Measurements from ENCODE around the gene ANTXR1. TPM values are rescaled to one million over a fixed set of nuclear protein-coding genes. Genes with fewer than 3 reads are reported as not detected.

Gene ANTXR1
- total and polyA plus RNA-seq, 9 of the 15 experiments (the other 6 are each of a cell fraction or from before 2014, with no cell fraction given), result 0.07 to 1.00 (median 0.54) TPM

- intact Hi-C loops (cut with micrococcal nuclease) (no loop called here), in situ Hi-C loops (cut with MboI) (no loop called here)
- BruUV-seq (replicated peaks), result no TSS peak
- Histone ChIP-seq H3K4me2 (ENCODE audit: insufficient read depth, low read length) (no peak overlapping the region), H3K27ac (ENCODE audit: extremely low read depth, low read depth, low read length) (no peak overlapping the region), H4K20me1 (replicated peaks; ENCODE audit: control insufficient read depth, insufficient read depth, low read length) (no peaks in the 10 kb centered on the region), H3K9me3 (replicated peaks; ENCODE audit: control insufficient read depth, insufficient read depth, low read depth, low read length) (no peaks in the 10 kb centered on the region), H3K4me3 (no peak overlapping the region), H3K9me1 (ENCODE audit: control insufficient read depth, insufficient read depth, low read length) (no peaks in the 10 kb centered on the region), H3K4me1 (replicated peaks in 1 of 2; ENCODE audit: control insufficient read depth in 2 of 2, insufficient read depth in 2 of 2, low read length in 2 of 2) (peaks cover 0 to 16% of the 10 kb centered on the region in 2 experiments; a peak in 2 of 5 replicates), H3K79me2 (ENCODE audit: control insufficient read depth, insufficient read depth, low read length) (no peaks in the 10 kb centered on the region), H2AFZ (ENCODE audit: low read depth, low read length) (no peak overlapping the region), H3K9ac (ENCODE audit: insufficient read depth in 1 of 2, low read depth in 2 of 2, low read length in 2 of 2) (no peak overlapping the region), H3K36me3 (ENCODE audit: control insufficient read depth, insufficient read depth, low read length) (no peaks in the 10 kb centered on the region), H3K27me3 (ENCODE audit: control insufficient read depth in 2 of 2, insufficient read depth in 2 of 2, low read length in 2 of 2) (peaks cover 10 to 24% of the 10 kb centered on the region in 2 experiments)
- DNase-seq (ENCODE audit: extremely low read depth in 1 of 4, low spot score in 3 of 4), result no peak
- ChIA-PET POLR2A (interaction anchor here (0.9 kb wide), 1 partner anchor 11 kb away, joined by 3 read pairs; no protein-coding TSS in a partner anchor), CTCF (ENCODE audit: low intra/inter-chr PET ratio) (no interaction called here)
- no peak for TF ChIP-seq ZNF695 (CRISPR knock-in tag; IDR thresholded peaks at IDR 0.05)
- TF ChIP-seq ZEB2 (IDR thresholded peaks at IDR 0.05), result no peak
- TF ChIP-seq ZNF431 (CRISPR knock-in tag; IDR thresholded peaks at IDR 0.05), result no peak
- TF ChIP-seq MTA1 (IDR thresholded peaks at IDR 0.05; ENCODE audit: borderline replicate concordance), result no peak
- FAIRE-seq, result no peak
- 0% methylated on average over 2 of the region's 2 CpGs for WGBS (ENCODE audit: insufficient coverage, low coverage, missing lambda C conversion rate)
- ATAC-seq, result no peak
Measured at GRCh38 chr2:69183659-69184058, 170.7 kb downstream of the ANTXR1 start.

GRCh38 chr2:69184224-69184623 is 171.2 kb downstream of the ANTXR1 start:
- H3K4me3 ChIP-seq, result no peak overlapping the region
- H3K9me3 ChIP-seq (replicated peaks; ENCODE audit: control insufficient read depth, insufficient read depth, low read depth, low read length), result no peaks in the 10 kb centered on the region
- intact Hi-C loops (cut with micrococcal nuclease), result no loop called here
- H3K4me2 ChIP-seq (ENCODE audit: insufficient read depth, low read length), result no peak overlapping the region
- no peaks in the 10 kb centered on the region for H3K79me2 ChIP-seq (ENCODE audit: control insufficient read depth, insufficient read depth, low read length)
- WGBS (ENCODE audit: insufficient coverage, low coverage, missing lambda C conversion rate), result 9% methylated on average over 5 of the region's 5 CpGs
- H3K9ac ChIP-seq (ENCODE audit: insufficient read depth in 1 of 2, low read depth in 2 of 2, low read length in 2 of 2), result no peak overlapping the region
- POLR2A ChIA-PET, result interaction anchor here (0.9 to 1.7 kb wide), 2 partner anchors 8 to 11 kb away, joined by 3 to 4 read pairs; no protein-coding TSS in a partner anchor
- no peak for ATAC-seq
- H3K4me1 ChIP-seq (replicated peaks in 1 of 2; ENCODE audit: control insufficient read depth in 2 of 2, insufficient read depth in 2 of 2, low read length in 2 of 2), result peaks cover 0 to 16% of the 10 kb centered on the region in 2 experiments; a peak in 2 of 5 replicates
- no peak for DNase-seq (ENCODE audit: extremely low read depth in 1 of 4, low spot score in 3 of 4)
- in situ Hi-C loops (cut with MboI), result no loop called here
- no peak overlapping the region for H3K27ac ChIP-seq (ENCODE audit: extremely low read depth, low read depth, low read length)
- H2AFZ ChIP-seq (ENCODE audit: low read depth, low read length), result no peak overlapping the region
- no peak for FAIRE-seq
- no peaks in the 10 kb centered on the region for H3K9me1 ChIP-seq (ENCODE audit: control insufficient read depth, insufficient read depth, low read length)
- TF ChIP-seq ESRRA (IDR thresholded peaks at IDR 0.05; ENCODE audit: borderline replicate concordance, low read depth), result no peak
- no peak for TF ChIP-seq ZC3H11A (IDR thresholded peaks at IDR 0.05; ENCODE audit: low read depth, low read length)
- no peak for TF ChIP-seq XRCC5 (IDR thresholded peaks at IDR 0.05; ENCODE audit: low read depth, low read length)
- no peak for TF ChIP-seq ZFP30 (CRISPR knock-in tag; IDR thresholded peaks at IDR 0.05; ENCODE audit: borderline replicate concordance)
- no peak for TF ChIP-seq NR3C1 (CRISPR knock-in tag; IDR thresholded peaks at IDR 0.05)
- no peak for TF ChIP-seq NFE2L1 (tag; IDR thresholded peaks at IDR 0.05; ENCODE audit: borderline replicate concordance, low read depth)
- TF ChIP-seq SMARCB1 (IDR thresholded peaks at IDR 0.05; ENCODE audit: insufficient read length, low read depth), result no peak
- no peak for TF ChIP-seq HNRNPUL1 (IDR thresholded peaks at IDR 0.05; ENCODE audit: low read length)
- no peak for TF ChIP-seq MCM5 (IDR thresholded peaks at IDR 0.05; ENCODE audit: low read depth)
- no peak for TF ChIP-seq ZNF644 (tag; IDR thresholded peaks at IDR 0.05; ENCODE audit: low read depth)
- TF ChIP-seq ZSCAN32 (CRISPR knock-in tag; IDR thresholded peaks at IDR 0.05), result no peak
- TF ChIP-seq SUPT5H (IDR thresholded peaks at IDR 0.05), result no peak
- no peaks in the 10 kb centered on the region for H3K36me3 ChIP-seq (ENCODE audit: control insufficient read depth, insufficient read depth, low read length)
- CTCF ChIA-PET (ENCODE audit: low intra/inter-chr PET ratio), result no interaction called here
- peaks cover 10 to 27% of the 10 kb centered on the region in 2 experiments for H3K27me3 ChIP-seq (ENCODE audit: control insufficient read depth in 2 of 2, insufficient read depth in 2 of 2, low read length in 2 of 2)
- no peaks in the 10 kb centered on the region for H4K20me1 ChIP-seq (replicated peaks; ENCODE audit: control insufficient read depth, insufficient read depth, low read length)
- no TSS peak for BruUV-seq (replicated peaks)
